ENCODE data around the gene TRPM3.

The TRPM3 gene

GRCh38 chr9:70563431-70564204 is 557.8 kb downstream of the TRPM3 start:
- ATAC-seq, result no peak

GRCh38 chr9:70563010-70563409 is 558.4 kb downstream of the TRPM3 start:
- no peak for ATAC-seq
- TF ChIP-seq ZFP3 (CRISPR knock-in tag; IDR thresholded peaks at IDR 0.05) (no peak), BACH2 (CRISPR knock-in tag; IDR thresholded peaks at IDR 0.05; ENCODE audit: borderline replicate concordance) (no peak), ZC3H10 (CRISPR knock-in tag; IDR thresholded peaks at IDR 0.05) (no peak), TCF4 (CRISPR knock-in tag; IDR thresholded peaks at IDR 0.05; ENCODE audit: borderline replicate concordance) (no peak), ZNF70 (CRISPR knock-in tag; IDR thresholded peaks at IDR 0.05) (no peak), PATZ1 (CRISPR knock-in tag; IDR thresholded peaks at IDR 0.05; ENCODE audit: borderline replicate concordance) (no peak), ZNF565 (CRISPR knock-in tag; conservative IDR thresholded peaks at IDR 0.05; ENCODE audit: low read depth) (no peak), POU6F1 (CRISPR knock-in tag; IDR thresholded peaks at IDR 0.05; ENCODE audit: borderline replicate concordance, low read depth) (no peak), RARB (CRISPR knock-in tag; IDR thresholded peaks at IDR 0.05) (no peak)

More at GRCh38 chr9:70563431-70564204, 557.8 kb downstream of the TRPM3 start:
- no peak for TF ChIP-seq ARNTL (CRISPR knock-in tag; IDR thresholded peaks at IDR 0.05; ENCODE audit: borderline replicate concordance, low read depth)
- TF ChIP-seq ZNF565 (CRISPR knock-in tag; conservative IDR thresholded peaks at IDR 0.05; ENCODE audit: low read depth), result no peak
- TF ChIP-seq RARB (CRISPR knock-in tag; IDR thresholded peaks at IDR 0.05), result no peak
- TF ChIP-seq POU6F1 (CRISPR knock-in tag; IDR thresholded peaks at IDR 0.05; ENCODE audit: borderline replicate concordance, low read depth), result no peak
- TF ChIP-seq ZFP3 (CRISPR knock-in tag; IDR thresholded peaks at IDR 0.05), result no peak
- no peak for TF ChIP-seq ZFP30 (CRISPR knock-in tag; IDR thresholded peaks at IDR 0.05)
- TF ChIP-seq TSHZ2 (CRISPR knock-in tag; IDR thresholded peaks at IDR 0.05), result no peak
- no peak for TF ChIP-seq ZNF8 (CRISPR knock-in tag; IDR thresholded peaks at IDR 0.05)
- TF ChIP-seq OSR1 (CRISPR knock-in tag; IDR thresholded peaks at IDR 0.05), result no peak
- TF ChIP-seq CSDC2 (CRISPR knock-in tag; IDR thresholded peaks at IDR 0.05), result no peak
- no peak for TF ChIP-seq GLIS3 (CRISPR knock-in tag; IDR thresholded peaks at IDR 0.05)
- no peak for TF ChIP-seq PPARA (CRISPR knock-in tag; IDR thresholded peaks at IDR 0.05; ENCODE audit: borderline replicate concordance)
- no peak for TF ChIP-seq ZNF70 (CRISPR knock-in tag; IDR thresholded peaks at IDR 0.05)
- no peak for TF ChIP-seq ESRRG (CRISPR knock-in tag; IDR thresholded peaks at IDR 0.05)
- no peak for TF ChIP-seq TOX (CRISPR knock-in tag; IDR thresholded peaks at IDR 0.05; ENCODE audit: borderline replicate concordance)
- no peak for TF ChIP-seq PATZ1 (CRISPR knock-in tag; IDR thresholded peaks at IDR 0.05; ENCODE audit: borderline replicate concordance)
- TF ChIP-seq CSRNP3 (CRISPR knock-in tag; IDR thresholded peaks at IDR 0.05), result no peak

Measured in SK-N-SH treated with all-trans-retinoic acid at 6 μM for 48 hours (cell line).